ENCODE measurements around the gene R3HCC1L.

The R3HCC1L gene

GRCh38 chr10:98260350-98260749 lies 125.9 kb downstream of the R3HCC1L start:
- no peak for DNase-seq (ENCODE audit: low read depth)

- DNase-seq (ENCODE audit: low read depth) = no peak
These were observed 126.3 kb downstream of the R3HCC1L start for GRCh38 chr10:98260752-98261151.

- no peak for DNase-seq (ENCODE audit: low read depth)
These were observed 127.2 kb downstream of the R3HCC1L start for GRCh38 chr10:98261436-98262277.

GRCh38 chr10:98262571-98262970 lies 128.1 kb downstream of the R3HCC1L start:
- DNase-seq (ENCODE audit: low read depth) = no peak

GRCh38 chr10:98263088-98263487 lies 128.6 kb downstream of the R3HCC1L start:
- DNase-seq (ENCODE audit: low read depth) = no peak

GRCh38 chr10:98264378-98265065 lies 130.1 kb downstream of the R3HCC1L start:
- DNase-seq (ENCODE audit: low read depth) = no peak

- DNase-seq (ENCODE audit: low read depth) = no peak
These were observed 131.2 kb downstream of the R3HCC1L start for GRCh38 chr10:98265403-98266378.

- DNase-seq (ENCODE audit: low read depth) = no peak
These were observed 132.2 kb downstream of the R3HCC1L start for GRCh38 chr10:98266647-98267046.

GRCh38 chr10:98267069-98267893 lies 132.8 kb downstream of the R3HCC1L start:
- no peak for DNase-seq (ENCODE audit: low read depth)

- DNase-seq (ENCODE audit: low read depth) = no peak
These were observed 133.6 kb downstream of the R3HCC1L start, which contains the start of gene LOXL4 for GRCh38 chr10:98267894-98268693. Gene LOXL4 (minus strand): TSS chr10:98268194. CDS start chr10:98263019, 5,175 bp downstream.

GRCh38 chr10:98268694-98269431 lies 134.4 kb downstream of the R3HCC1L start:
- DNase-seq (ENCODE audit: low read depth) = no peak

- DNase-seq (ENCODE audit: low read depth) = no peak
These were observed 135.0 kb downstream of the R3HCC1L start for GRCh38 chr10:98269435-98269912.

- DNase-seq (ENCODE audit: low read depth) = no peak
These were observed 135.8 kb downstream of the R3HCC1L start for GRCh38 chr10:98270073-98270740.

GRCh38 chr10:98270786-98271185 lies 136.3 kb downstream of the R3HCC1L start:
- DNase-seq (ENCODE audit: low read depth) = no peak

GRCh38 chr10:98272245-98272644 lies 137.8 kb downstream of the R3HCC1L start:
- no peak for DNase-seq (ENCODE audit: low read depth)

GRCh38 chr10:98272656-98273055 lies 138.2 kb downstream of the R3HCC1L start:
- DNase-seq (ENCODE audit: low read depth) = no peak

- DNase-seq (ENCODE audit: low read depth) = no peak
These were observed 138.8 kb downstream of the R3HCC1L start for GRCh38 chr10:98273057-98273850.

- no peak for DNase-seq (ENCODE audit: low read depth)
These were observed 140.1 kb downstream of the R3HCC1L start for GRCh38 chr10:98274562-98274961.

Data from stimulated activated CD4-positive, alpha-beta T cell treated with anti-CD3 and anti-CD28 coated beads, Interleukin-2, amount 100 ng/mL, for 4 hours (primary cell).